ENCODE measurements around the gene CCDC142.

CCDC142 gene, protein sequence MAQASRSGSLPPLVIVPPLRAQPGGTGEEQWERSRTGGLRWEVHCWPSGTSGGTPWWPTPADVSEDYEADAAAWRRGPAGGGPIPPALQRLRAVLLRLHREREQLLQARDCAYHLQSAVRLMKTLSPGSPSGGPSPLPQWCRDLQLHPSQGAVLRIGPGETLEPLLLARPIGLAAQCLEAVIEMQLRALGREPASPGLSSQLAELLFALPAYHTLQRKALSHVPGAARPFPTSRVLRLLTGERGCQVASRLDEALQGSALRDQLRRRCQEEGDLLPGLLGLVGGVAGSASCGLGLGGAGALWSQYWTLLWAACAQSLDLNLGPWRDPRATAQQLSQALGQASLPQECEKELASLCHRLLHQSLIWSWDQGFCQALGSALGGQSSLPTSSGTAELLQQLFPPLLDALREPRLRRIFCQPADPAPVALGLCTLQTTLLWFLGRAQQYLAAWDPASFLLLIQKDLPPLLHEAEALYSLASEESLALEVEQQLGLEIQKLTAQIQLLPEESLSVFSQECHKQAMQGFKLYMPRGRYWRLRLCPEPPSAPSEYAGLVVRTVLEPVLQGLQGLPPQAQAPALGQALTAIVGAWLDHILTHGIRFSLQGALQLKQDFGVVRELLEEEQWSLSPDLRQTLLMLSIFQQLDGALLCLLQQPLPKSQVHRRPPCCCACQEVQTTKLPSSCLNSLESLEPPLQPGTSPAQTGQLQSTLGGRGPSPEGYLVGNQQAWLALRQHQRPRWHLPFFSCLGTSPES

DNA sequence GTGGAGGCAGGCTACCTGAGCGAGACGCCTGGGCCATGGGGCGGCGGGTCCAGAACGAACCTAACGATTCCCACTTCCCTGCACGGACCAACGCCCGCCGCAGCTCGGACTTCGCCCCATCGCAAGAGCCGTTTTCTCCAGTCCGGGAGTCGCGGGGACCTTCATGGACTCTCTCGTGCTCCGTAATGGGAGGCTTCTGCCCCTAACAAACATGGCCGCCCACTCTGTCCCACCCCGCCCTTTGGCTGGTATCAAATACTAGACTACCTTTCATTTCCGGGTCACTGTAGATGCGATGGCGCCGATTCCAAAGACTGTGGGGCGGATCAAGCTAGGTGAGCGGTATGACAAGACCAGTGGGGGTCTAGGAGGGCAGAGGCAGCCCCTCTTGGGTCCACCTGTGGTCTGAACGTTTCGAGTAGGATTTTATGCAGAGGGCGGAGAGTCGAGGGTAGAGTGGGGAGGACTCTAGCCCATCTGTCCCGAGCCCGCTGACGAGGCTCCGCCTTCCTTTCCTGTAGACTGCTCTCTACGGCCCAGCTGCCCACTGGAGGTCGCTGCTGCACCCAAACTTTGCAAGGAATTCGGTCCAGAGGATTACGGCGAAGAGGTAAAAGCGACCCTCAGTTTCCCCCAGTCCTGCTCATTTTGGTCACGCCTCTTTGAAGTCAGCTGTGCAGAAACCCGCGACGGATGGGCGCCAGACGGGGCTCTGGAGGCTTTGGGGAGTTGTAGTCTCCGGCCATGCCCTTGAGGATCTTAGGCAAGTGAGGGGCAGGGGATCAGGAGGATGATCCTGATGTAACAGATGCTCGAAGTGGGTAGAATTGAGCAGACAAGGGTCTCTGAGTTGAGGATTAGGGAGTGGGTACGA, at the start of gene CCDC142, which contains the start of gene TTC31:
Gene CCDC142, minus strand, starts transcription at position 198 of the 874 bp plus-strand sequence. Its CDS starts 161 bp downstream, at position 37.
Gene TTC31, plus strand, starts transcription at position 281 of the 874 bp plus-strand sequence. Its CDS starts 15 bp downstream, at position 296.
- DNase-seq: peak; percentile 97

DNA sequence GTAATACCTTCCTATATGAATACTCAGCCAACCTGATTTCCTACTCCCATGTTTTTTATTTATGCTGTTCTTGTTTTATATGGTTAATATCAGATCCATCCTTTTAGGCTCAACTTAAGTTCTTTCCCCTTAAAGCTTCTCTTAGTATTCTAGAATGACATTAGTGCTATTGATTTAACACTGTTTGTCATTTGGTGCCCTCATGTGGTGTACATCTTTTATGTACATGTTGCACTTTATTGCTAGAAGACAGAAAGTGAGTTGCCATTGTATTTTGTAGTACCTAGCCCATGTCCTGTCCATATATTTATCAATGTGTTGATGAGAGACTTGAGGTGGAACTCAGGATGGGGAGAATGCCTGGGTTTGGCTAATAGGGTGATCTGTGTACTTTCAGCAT, 49.4 kb upstream of the CCDC142 start:
- DNase-seq: no peak

DNA sequence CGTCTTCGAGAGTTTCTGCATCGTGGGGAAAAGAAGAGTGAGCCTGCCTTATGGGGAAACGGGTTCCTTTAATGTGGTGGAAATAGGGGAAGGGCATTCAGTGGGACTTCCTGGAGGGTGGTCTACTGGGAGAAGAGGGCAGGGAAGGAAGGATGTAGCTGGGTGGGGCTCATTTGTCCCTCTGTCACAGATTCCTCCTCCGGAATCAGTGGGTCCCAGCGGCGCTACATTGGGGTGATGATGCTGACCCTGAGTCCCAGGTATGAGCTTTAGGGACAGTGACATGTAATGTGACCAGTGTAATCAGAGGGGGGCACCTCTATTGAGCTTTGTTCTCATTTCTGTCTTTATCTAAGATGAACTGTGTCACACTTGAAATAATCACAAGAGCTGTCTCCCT, 48.9 kb upstream of the CCDC142 start:
- DNase-seq: no peak

DNA sequence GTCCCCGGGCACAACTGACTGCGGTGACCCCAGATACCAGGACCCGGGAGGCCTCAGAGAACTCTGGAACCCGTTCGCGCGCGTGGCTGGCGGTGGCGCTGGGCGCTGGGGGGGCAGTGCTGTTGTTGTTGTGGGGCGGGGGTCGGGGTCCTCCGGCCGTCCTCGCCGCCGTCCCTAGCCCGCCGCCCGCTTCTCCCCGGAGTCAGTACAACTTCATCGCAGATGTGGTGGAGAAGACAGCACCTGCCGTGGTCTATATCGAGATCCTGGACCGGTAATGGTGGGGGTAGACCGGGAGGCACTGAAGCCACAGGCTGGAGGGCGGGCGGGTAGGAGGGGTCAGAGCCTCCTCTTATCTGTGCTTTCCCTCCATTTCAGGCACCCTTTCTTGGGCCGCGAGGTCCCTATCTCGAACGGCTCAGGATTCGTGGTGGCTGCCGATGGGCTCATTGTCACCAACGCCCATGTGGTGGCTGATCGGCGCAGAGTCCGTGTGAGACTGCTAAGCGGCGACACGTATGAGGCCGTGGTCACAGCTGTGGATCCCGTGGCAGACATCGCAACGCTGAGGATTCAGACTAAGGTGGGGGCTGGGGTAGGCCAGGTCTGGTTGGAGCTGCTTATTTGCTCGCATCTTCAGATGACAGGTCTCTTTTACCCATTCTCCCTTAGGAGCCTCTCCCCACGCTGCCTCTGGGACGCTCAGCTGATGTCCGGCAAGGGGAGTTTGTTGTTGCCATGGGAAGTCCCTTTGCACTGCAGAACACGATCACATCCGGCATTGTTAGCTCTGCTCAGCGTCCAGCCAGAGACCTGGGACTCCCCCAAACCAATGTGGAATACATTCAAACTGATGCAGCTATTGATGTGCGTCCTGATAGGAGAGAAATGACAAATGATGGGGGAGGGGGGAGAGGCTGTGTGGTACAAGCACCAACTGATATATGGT, 47.7 kb upstream of the CCDC142 start:
- no peak for DNase-seq

DNA sequence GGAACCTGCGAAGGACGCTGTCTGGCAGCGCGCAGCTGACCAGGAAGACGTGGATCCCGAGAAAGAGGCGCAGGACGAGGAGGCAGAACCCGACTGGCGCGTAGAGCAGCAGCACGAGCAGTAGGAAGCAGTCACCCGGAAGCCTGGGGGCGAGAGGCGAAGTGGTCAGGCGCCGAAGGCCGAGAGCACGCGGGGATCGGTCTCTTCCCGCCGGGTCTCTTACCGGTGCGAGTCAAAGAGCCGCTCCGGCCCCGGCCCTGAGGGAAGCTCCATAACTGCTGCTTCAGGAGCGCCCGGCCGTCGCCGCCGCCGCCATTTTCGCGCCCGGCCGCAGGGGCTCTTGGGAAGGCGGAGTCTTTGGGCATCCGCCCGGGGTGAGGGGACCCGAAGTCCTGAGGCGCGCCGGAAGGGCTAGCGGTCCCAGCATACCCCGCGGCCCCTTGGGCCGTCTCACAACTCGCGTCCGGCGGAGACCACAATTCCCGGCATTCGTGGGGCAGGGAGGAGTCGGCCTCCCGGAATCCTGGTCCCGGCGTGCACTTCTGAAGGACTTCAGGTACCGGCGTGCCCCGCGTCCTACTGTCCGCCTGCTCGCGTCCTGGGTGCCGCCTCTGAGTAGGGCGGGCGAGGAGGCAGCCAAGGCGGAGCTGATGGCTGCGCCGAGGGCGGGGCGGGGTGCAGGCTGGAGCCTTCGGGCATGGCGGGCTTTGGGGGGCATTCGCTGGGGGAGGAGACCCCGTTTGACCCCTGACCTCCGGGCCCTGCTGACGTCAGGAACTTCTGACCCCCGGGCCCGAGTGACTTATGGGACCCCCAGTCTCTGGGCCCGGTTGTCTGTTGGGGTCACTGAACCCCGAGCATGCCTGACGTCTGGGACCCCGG, 46.8 kb upstream of the CCDC142 start, which contains the start of the genes AUP1 and HTRA2:
Gene AUP1, minus strand, starts transcription at position 350 of the 882 bp plus-strand sequence. Its CDS starts 77 bp downstream, at position 273.
Gene HTRA2, plus strand, starts transcription at position 577 of the 882 bp plus-strand sequence. Its CDS starts 74 bp downstream, at position 651.
- DNase-seq: peak; percentile 99

DNA sequence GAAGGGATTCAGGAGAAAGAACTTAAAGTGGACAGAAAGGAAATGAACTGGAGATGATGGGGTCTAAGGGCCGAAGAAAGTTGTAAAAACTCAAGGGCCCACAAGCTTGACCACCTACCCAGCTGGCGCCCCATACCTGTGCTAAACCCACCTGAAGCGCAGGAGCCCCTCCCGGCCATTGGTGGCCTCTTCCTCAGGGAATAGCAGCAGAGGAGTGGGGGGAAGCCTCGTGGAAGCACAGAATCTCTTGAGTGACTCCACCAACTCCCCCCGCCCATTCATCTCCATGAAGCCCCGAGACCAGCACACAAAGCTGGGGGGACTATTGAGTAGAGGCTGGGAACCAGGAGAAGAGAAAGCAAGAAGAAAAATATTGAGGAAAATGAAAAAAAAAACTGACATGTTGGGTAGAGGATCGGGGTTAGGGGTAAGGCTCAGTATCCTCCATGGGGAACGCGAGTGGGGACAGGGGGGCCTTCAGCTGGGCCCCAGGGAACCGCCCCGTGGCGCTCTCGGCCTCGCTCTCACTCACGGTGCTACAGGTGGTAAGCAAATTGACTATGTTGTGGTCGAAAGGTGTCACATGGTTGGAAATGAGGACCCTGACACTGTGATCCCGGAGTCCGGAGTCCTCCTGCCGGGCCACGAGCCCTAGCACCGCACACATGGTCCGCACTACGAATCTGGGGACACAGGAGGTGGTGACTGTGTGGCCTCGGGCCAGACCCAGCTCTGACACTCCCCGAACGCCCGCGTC, 46.0 kb upstream of the CCDC142 start:
- no peak for DNase-seq

DNA sequence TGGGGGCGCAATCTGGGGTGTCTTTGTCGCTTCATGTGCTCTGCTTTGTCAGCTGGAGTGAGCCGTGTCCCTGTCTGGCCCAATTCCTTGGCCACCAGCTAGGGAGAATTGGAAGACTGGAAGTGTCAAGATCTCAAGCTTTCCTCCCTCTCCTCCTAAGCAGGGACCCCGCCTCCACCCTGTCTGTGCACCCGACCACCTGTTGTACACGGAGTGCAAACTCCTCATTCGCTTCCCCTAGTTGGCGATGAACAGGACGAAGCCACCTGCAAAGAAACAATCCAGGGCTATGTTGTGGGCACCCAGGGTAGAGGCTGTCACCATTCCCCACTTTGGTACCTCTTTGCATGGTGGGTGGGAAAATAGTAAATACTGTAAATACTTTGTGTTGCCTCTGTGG, 44.9 kb upstream of the CCDC142 start:
- no peak for DNase-seq

DNA sequence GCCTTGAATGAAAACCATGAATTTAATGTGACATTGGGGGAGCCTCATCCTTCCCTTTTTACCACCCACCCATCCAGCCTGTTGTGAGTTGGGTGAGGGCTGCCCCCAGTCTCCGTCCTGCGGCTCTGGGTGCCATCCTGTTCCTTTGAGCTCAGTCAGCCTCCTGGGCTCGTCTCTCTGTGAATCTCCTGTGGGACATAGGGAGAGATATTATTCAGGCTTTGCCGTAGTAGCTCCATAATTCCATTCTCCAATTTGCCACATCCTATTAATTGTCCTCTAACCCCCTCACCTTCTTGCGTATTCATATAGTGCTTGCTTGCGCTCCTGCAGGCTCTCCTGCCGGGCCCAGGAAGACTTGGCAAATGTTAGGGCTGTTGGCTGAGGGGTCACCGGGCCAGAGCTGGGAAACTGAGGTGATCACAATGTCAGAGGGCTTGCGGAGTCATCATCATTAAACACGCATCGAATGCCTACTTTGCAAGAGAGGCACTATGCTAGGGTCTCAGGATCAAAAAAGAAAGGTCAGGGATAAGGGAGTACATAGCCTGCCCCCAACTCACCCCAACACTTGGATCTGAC, 43.9 kb upstream of the CCDC142 start:
- no peak for DNase-seq

DNA sequence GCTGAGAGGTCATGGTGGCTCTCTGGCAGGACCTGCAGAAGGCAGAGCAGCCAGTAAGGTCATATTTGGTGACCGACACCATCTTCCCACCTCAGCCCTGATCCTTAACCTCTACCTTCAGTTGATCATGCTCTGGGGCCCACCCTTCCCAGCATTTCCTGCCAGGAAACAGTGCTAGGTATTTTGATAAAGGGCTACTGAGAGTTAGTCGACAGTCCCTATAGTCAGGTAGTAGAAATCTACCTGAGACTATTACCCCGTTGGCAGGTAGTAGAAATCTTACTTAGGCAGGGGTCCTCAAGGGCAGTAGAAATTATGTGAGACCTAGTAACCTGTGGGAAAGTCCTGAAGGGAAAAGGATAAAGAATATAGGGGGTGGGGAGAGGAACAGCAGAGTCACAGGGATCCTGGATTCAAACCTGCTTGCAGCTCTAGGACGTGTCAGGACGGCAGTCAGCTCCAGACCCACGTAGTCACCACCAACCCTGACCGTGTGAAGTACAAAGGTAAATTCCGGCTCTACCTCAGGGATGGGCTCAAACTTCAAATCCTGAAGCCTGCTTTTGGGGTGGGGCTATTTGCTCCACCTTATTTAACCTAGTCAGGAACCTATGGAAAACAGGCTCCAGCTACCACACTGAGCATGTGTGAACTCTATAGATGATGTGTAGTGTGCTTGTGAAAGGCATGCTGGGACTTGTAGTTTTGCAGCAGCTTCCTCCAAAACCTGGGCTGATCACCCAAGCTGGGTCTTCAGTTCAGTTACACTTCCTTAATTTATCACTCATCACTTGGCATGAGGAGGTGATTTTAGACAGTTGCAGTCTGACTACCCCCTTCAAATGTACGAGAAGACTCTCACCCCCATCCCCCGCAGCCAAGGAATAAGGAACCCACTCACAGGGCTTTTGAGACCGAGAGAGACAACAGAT, 43.2 kb upstream of the CCDC142 start, which contains the start of gene DQX1:
Gene DQX1, minus strand, starts transcription at position 515 of the 932 bp plus-strand sequence. Its CDS starts 502 bp downstream, at position 13.
- no peak for DNase-seq

DNA sequence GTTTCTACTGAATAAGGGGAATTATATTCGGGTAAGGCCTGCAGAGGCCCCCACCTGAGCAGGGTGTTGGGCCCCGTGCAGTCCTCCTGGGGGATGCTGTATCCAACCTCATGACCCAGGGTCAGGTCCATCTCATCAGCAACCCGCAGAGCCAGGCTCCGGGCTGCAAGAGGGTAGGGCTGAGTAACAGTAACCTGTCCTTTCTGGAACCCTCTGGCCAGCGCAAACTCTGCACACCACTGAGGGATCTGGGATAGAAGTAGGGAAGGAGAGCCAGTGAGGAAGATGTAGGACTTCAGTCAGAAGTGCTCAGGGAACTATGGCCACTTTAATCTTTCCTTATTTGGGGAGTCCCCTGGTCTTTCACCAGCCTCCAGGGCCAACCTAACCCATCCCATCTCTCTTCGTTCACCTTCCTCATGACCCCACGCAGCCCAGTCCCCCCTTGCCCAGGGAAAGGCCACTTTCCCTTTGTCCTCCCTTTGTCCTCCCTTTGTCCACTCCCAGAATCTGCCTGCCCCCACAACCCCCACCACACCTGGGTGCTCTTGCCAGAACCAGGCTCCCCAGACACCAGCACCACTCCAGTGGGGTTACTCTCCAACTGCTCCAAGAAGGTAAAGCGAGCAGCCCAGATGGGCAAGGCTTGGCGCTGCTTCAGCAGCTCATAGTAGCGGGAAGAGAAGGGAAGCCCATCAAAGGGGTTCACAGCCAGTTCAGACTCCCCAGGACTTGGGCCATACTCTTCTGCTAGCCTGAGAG, 42.3 kb upstream of the CCDC142 start:
- DNase-seq: no peak

DNA sequence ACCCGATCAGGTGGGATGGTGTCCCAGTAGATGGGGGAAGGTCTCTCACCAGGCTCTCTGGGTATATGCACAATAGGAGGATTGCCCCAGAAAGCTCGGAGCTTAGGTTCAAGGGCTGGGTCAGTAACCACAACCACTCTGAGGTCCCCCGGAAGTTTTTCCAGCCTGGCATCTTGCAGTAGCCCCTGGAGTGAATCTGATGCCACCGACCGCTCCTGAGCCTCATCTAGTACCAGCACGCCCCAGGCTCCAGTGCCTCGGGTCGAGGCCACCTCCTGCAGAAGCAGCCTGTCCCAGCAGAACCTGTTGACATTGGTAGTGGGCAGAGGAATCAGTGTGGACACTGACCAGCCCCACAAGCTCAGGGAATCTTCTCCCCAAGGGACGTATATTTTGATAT, 41.2 kb upstream of the CCDC142 start:
- DNase-seq: no peak

DNA sequence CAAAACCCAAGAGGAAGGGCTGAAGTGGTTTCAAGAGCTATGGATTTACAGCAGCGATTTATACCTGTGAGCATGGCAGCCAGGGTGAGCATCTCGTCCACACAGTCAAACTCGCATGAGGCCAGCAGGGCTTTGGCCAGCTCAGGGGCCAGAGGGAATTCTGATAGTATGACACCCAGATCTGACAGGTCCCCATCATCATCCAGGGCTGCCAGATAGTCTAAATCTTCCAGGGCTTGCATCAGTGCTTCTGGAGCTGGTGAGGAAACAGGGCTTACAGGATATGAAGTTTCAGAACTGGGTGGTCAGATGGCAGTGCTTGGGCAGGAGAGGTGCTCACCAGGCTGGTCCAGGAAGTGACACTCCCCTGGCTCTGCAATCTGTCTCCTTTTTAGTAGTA, 39.7 kb upstream of the CCDC142 start:
- no peak for DNase-seq

DNA sequence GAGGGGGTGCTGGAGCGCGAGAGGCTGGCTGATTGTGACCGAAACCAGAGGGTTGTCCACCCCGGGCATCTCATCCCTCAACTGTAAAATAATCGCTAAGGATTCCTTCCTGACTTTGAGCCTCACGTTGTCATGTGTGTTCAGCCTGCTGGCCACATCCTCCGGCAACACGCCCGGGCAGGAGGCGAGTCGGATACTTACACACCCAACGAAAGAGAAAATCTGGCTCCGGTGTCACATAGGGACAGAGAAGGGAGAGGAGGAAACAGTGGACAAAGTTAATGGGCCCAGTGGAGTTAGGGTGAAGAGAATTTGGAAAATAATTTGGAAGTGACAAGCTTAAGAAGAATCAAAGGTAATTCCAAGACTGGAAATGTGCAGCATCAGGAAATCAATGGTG, 33.9 kb upstream of the CCDC142 start:
- DNase-seq: no peak

DNA sequence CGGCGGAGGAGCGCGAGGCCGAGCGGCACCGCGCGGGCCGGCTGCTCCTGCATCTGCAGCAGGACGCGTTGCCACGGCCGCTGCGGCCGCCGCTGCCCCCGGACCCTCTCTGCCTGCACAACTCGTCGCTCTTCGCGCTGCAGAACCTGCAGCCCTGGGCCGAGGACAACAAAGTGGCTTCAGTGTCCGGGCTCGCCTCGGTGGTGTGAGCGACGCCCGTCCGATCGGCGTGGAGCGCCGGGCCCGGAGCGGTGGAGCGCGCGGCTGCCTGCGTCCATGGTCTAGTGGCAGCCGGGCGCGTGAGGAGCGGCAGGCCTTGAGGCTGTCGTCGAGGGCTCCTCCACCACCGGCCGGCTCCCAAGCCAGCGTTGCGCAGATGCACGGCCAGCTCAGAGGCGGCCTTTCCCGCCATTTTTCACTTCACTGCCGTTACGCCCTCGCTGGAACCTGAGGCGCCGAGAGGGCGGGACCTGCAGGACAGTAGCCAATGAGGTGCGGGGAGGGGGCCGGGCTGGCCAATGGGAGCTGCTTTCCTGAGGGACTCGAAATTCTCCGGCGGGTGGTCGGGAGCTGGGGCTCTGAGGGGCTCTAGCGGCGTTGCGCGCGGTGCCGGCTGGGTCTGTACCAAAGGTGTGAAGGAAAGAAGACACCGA, 33.3 kb upstream of the CCDC142 start:
- peak; percentile 79 for DNase-seq

DNA sequence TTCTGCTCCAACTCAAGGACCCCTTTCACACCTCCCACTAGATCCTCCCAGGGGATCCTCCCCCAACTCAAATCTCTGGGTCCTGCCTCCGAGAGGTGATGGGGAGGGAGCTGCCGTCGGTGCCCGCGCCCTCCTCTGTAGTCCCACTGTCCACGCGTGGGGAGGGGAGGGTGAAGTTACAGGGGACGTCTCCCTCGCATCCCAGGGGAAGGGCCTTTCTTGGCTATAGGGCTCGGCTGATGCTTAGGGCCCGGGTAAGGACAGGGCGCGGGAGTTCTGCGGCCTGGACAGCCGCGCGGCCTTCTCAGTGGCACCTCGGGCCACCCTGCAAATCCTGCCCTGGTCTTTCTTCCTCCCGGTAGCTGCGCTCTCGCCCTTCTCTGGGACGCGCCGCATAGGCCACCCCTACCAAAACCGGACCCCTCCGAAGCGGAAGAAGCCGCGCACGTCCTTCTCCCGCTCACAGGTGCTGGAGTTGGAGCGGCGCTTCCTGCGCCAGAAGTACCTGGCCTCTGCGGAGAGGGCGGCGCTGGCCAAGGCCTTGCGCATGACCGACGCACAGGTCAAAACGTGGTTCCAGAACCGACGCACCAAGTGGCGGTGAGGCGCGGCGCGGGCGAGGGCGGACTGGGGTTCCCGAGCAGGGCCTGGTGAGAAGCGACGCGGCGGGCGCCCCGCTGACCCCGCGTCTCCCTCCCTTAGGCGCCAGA, 32.6 kb upstream of the CCDC142 start:
- no peak for DNase-seq
